Heart right ventricle (tissue), 16 donors: ENCODE measurements around the gene RFX1. TPM values are rescaled to one million over a fixed set of nuclear protein-coding genes. Genes with fewer than 3 reads are reported as not detected.
"Not testable (repeated sequence)": the region's sequence is repeated elsewhere in the genome, so short reads cannot be mapped to it uniquely, and the experiment has no call there.

Experiments
- ATAC-seq, 8 donors: fragments of 200-7000 bp; cut with Tn5 transposase; one replicate each; pipeline ENCODE4 v1.9.1; 2020; ENCODE audit warnings: mild to moderate bottlenecking in 8 of 8, moderate library complexity in 8 of 8, moderate number of reproducible peaks in 1 of 8
- DNase-seq, 2 donors: peaks; one replicate each; pipeline ENCODE4 v3.0.0-alpha.2; 2020
- H3K27ac ChIP-seq, 10 donors: fragments of 200-600 bp; sonication (generic) in 2 of 10; one replicate each; pipeline versions ENCODE4 v1.5.0 to v1.8.0; 2020 to 2022; ENCODE audit warnings: mild to moderate bottlenecking in 3 of 10
- H3K27me3 ChIP-seq, 7 donors: fragments of 200-600 bp; one replicate each; pipeline ENCODE4 v1.8.0; 2021 to 2022; ENCODE audit warnings: mild to moderate bottlenecking in 2 of 7
- H3K36me3 ChIP-seq, 9 donors: fragments of 200-600 bp; sonication (generic) in 1 of 9; one replicate each; pipeline versions ENCODE4 v1.5.0 to v1.8.0; 2020 to 2022; ENCODE audit warnings: mild to moderate bottlenecking in 2 of 9
- H3K4me1 ChIP-seq, 9 donors: fragments of 200-600 bp; sonication (generic) in 1 of 9; one replicate each; pipeline versions ENCODE4 v1.5.0 to v1.8.0; 2020 to 2022; ENCODE audit warnings: mild to moderate bottlenecking in 4 of 9
- H3K4me3 ChIP-seq, 10 donors: fragments of 200-600 bp; sonication (generic) in 2 of 10; one replicate each; pipeline versions ENCODE4 v1.5.0 to v1.8.0; 2020 to 2022; ENCODE audit warnings: mild to moderate bottlenecking in 7 of 10, moderate library complexity in 2 of 10
- H3K9me3 ChIP-seq, 11 donors: fragments of 200-600 bp in 10 of 11; sonication (generic) in 2 of 11; one replicate each; pipeline versions ENCODE4 v1.5.0 to v1.8.0; 2013 to 2022; ENCODE audit warnings: mild to moderate bottlenecking in 2 of 11, control low read depth in 1 of 11, moderate library complexity in 1 of 11
- WGBS, 2 donors: extraction: QIAGEN DNeasy Blood & Tissue Kit; methylation state at CpG; one replicate each; pipeline ENCODE4 v1.1.7; 2013; ENCODE audit warnings: inconsistent platforms in 1 of 2; 5-methylcytosine and 5-hydroxymethylcytosine counted together
- intact Hi-C, 10 donors: fragments of 100-400 bp; cut with DNase I; formaldehyde crosslinking; loops; one replicate each; pipeline versions ENCODE4 v1.11.1 to v1.14.2; 2022
- polyA plus RNA-seq, 2 donors: library from polyadenylated mRNA; stranded (reverse); fragments of 200-250 nt; gene quantifications; one replicate each; pipeline ENCODE4 v1.2.3, GENCODE V29; 2013
- total RNA-seq, 10 donors: library from RNA; stranded (reverse); fragmentation: NEBNext Ultra II Directional in 3 of 10; extraction: Animal tissue kit (Norgen Biotek cat#: 25700) in 3 of 10; gene quantifications; one replicate each; pipeline versions ENCODE4 v1.2.1 to v1.2.4, GENCODE V29; 2021 to 2023
- TF ChIP-seq, protein P1 (sequence below), 9 donors: fragments of 200-600 bp; sonication (generic) in 2 of 9; IDR thresholded peaks; one replicate each; pipeline versions ENCODE4 v1.5.0 to v1.8.0; 2021 to 2022; ENCODE audit warnings: antibody characterized with exemption in 9 of 9, mild to moderate bottlenecking in 5 of 9, moderate library complexity in 1 of 9
- donor health status: Arrhythmogenic right ventricular cardiomyopathy.
- donor health status: ischemic (EF 13 %, LVEDD 7.1; RV severe dilation, severe dysfunction).
- donor health status: healthy with polysubstance abuse.
- donor health status: DM: no; HTN: yes; CAD: no.
- donor health status: DM: no; HTN: no; CAD: no.
- donor health status: ischemic (EF 25% LVEDD 6.9; RV normal size, moderate dysfunction).
- donor health status: ischemic (EF 25% LVEDD 5.7; RV mildly dilated, moderate dysfunction).
- donor health status: healthy.
- donor health status: DM: yes; HTN: yes; CAD: no.
- donor health status: Ischemic cardiomyopathy.
- donor health status: ischemic (EF 35%, LVEDD 5.7; RV mildly dilated, moderate dysfunction).
- donor health status: nonischemic (EF 11% LVEDD 7.7; RV severe dilation, severe dysfunction).
- donor health status: DM: yes; HTN: yes; CAD: no.
- donor health status: PGD.
- donor health status: ischemic (EF 29% LVEDD 5.4; RV normal size, mild dysfunction).
- donor health status: nonischemic (EF 23%, LVEDD 6.1; RV moderate dilation, normal function).

Gene RFX1
- total and polyA plus RNA-seq, 12 donors, result 2.7 to 15.8 (median 11.8) TPM

DNA sequence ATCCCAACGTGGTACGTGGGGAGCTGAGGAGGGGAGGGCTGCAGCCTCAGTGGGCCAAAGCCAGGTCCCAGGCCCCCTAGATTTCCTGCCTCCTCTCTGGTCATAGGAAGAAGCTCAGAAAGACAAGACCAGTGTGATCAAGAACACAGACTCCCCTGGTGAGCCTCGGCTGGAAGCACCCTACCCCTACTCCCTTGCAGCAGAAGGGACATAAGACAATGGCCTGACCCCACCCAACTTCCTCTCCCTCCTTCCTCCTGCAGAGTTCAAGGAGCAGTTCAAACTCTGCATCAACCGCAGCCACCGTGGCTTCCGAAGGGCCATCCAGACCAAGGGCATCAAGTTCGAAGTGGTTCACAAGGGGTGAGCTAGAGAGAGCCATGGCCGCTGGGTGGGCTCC lies 79.4 kb downstream of the RFX1 start:
- ATAC-seq (peak in 6 of 8 donors; percentile 27 to 81 (median 62)), DNase-seq (peak in 1 of 2 donors; percentile 31)
- peak overlapping the region in 9 of 10 donors; percentile 54 to 89 (median 71) for H3K27ac ChIP-seq
- no peaks in the 10 kb centered on the region for H3K9me3 ChIP-seq
- H3K4me1 ChIP-seq, result peaks cover 0 to 18% (median 6%) of the 10 kb centered on the region in 9 donors
- 75 to 85% methylated on average over 8 of the region's 8 CpGs for WGBS, 2 donors
- peak overlapping the region in 3 of 10 donors; percentile 1 to 28 (median 8) for H3K4me3 ChIP-seq
- TF ChIP-seq, protein P1, sequence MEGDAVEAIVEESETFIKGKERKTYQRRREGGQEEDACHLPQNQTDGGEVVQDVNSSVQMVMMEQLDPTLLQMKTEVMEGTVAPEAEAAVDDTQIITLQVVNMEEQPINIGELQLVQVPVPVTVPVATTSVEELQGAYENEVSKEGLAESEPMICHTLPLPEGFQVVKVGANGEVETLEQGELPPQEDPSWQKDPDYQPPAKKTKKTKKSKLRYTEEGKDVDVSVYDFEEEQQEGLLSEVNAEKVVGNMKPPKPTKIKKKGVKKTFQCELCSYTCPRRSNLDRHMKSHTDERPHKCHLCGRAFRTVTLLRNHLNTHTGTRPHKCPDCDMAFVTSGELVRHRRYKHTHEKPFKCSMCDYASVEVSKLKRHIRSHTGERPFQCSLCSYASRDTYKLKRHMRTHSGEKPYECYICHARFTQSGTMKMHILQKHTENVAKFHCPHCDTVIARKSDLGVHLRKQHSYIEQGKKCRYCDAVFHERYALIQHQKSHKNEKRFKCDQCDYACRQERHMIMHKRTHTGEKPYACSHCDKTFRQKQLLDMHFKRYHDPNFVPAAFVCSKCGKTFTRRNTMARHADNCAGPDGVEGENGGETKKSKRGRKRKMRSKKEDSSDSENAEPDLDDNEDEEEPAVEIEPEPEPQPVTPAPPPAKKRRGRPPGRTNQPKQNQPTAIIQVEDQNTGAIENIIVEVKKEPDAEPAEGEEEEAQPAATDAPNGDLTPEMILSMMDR (IDR thresholded peaks at IDR 0.05), result no peak
- no peaks in the 10 kb centered on the region for H3K27me3 ChIP-seq
- peaks cover 0 to 89% (median 19%) of the 10 kb centered on the region in 9 donors for H3K36me3 ChIP-seq
- intact Hi-C loops, result no loop called here

DNA sequence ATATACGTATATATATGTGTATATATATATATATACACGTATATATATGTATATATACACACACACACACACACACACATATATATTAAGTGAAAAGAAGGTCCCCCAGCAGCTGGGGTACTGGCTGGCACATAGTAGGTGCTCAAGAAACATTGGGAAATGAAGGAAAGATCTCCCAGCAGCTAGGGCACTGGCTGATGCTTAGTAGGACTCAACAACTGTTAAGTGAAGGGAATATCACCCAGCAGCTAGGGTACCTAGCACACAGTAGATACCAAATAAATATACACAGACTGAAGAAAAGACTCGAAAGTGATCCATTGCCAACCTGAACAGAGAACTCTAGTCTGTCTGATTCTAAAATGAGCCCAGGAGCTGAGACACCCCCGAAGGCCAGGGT lies 80.1 kb downstream of the RFX1 start:
- ATAC-seq, result no peak
- intact Hi-C loops, result no loop called here

DNA sequence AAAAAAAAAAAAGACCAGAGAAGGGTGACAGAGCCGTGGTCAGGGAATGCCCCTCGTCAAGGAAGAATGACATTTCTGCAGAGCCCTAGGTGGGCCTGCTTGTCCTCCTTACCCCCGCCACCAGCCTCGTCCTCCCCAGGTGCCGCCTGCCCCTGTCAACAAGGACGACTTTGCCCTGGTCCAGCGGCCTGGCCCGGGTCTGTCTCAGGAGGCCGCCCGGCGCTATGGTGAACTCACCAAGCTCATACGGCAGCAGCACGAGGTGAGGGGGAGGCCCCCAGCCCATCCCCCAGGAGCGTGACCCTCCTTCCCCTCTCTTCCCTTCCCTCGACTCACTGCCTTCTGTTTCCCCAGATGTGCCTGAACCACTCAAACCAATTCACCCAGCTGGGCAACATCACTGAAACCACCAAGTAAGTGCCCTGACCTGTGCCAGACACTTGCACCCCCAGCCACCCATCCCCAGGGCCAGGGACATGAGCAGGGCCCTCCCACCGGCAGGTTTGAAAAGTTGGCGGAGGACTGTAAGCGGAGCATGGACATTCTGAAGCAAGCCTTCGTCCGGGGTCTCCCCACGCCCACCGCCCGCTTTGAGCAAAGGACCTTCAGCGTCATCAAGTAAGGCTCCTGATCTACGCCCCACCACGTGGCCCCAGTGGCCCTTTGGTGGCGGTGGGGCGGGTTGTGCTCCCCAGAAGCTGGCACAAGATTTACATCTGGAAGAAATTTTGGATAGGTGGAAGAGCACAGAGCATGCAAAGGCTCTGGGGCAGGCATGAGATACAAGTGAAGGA lies 82.7 kb downstream of the RFX1 start:
- TF ChIP-seq, protein P1 (IDR thresholded peaks at IDR 0.05), result no peak
- Histone ChIP-seq H3K9me3 (peaks cover 0 to 8% (median 0%) of the 10 kb centered on the region in 11 donors), H3K4me3 (no peak overlapping the region), H3K4me1 (peaks cover 0 to 21% (median 7%) of the 10 kb centered on the region in 9 donors), H3K36me3 (peaks cover 8 to 97% (median 36%) of the 10 kb centered on the region in 9 donors), H3K27ac (no peak overlapping the region), H3K27me3 (no peaks in the 10 kb centered on the region)
- ATAC-seq, result no peak
- DNase-seq, result no peak
- 95 to 96% methylated on average over 28 of the region's 28 CpGs for WGBS, 2 donors
- intact Hi-C loops, result no loop called here

More for the DNA sequence above, 80.1 kb downstream of the RFX1 start:
- no peak for DNase-seq
- no peak overlapping the region for H3K4me3 ChIP-seq
- peaks cover 1 to 89% (median 26%) of the 10 kb centered on the region in 9 donors for H3K36me3 ChIP-seq
- no peaks in the 10 kb centered on the region for H3K27me3 ChIP-seq
- 80 to 94% methylated on average over 4 of the region's 4 CpGs for WGBS, 2 donors
- TF ChIP-seq, protein P1 (IDR thresholded peaks at IDR 0.05), result no peak
- H3K9me3 ChIP-seq, result peaks cover 0 to 3% (median 0%) of the 10 kb centered on the region in 11 donors
- H3K4me1 ChIP-seq, result peaks cover 0 to 18% (median 6%) of the 10 kb centered on the region in 9 donors
- H3K27ac ChIP-seq, result peak overlapping the region in 9 of 10 donors; percentile 54 to 89 (median 71)

DNA sequence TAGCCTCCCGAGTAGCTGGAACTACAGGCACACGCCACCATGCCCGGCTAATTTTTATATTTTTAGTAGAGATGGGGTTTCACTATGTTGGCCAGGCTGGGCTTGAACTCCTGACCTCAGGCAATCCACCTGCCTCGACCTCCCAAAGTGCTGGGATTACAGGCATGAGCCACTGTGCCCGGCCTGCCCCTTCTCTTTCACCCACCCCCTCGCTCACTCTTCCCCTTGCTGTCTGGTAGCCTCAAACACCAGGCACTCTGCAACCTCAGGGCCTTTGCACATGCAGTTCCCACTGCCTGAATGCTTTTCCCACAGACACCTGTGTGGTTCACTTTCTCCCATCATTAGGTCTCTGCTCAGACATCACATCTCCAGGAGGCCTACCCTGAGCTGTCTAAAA lies 84.0 kb downstream of the RFX1 start:
- Histone ChIP-seq H3K4me1 (peaks cover 0 to 28% (median 8%) of the 10 kb centered on the region in 9 donors), H3K36me3 (peaks cover 8 to 97% (median 36%) of the 10 kb centered on the region in 9 donors)
- ATAC-seq, intact Hi-C loops, DNase-seq, H3K27ac ChIP-seq, H3K27me3 ChIP-seq, H3K9me3 ChIP-seq, H3K4me3 ChIP-seq: not testable (repeated sequence)
- 95 to 100% methylated on average over 6 of the region's 6 CpGs for WGBS, 2 donors
